Measurements from ENCODE around the gene PNCK. TPM values are rescaled to one million over a fixed set of nuclear protein-coding genes. Genes with fewer than 3 reads are reported as not detected.

The PNCK gene
- total RNA-seq, 1 donor from 2014 or later, result 28.5 TPM

DNA sequence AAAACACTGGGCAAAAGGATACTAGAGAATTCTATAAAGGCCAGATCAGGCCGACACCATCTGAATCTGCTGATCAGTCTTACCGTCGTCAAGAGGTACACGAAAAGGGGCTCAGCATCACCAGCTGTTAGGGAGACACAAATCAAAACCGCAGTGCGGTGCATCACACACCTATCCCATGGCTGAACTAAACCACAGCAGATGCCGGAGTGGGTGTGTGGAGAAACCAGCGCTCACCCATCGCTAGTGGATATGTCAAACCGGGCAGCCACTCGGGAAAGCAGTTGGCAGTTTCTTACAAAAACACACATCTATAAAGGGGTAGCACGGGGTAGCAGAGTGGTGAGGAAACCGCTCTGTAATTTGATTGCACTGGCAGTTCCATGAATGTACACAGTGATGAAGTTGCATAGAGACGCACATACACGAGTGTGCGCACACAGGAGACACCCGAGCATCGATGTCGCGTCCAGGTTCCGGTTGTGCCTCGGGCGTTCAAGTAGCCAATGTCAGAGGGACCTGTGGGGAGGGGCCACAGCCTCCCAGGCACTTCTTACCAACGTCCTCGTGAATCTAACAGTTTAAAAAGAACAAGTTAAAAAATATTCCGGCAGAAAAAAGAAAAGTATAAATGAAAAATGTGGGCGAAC, 51.5 kb downstream of the PNCK start:
- Mint-ChIP-seq H3K36me3 (no peaks in the 10 kb centered on the region), H3K4me1 (peaks cover 2% of the 10 kb centered on the region), H3K9me3 (peaks cover 9% of the 10 kb centered on the region), H3K4me3 (no peak overlapping the region), H3K27me3 (ENCODE audit: low read depth) (peaks cover 33% of the 10 kb centered on the region), H3K27ac (no peak overlapping the region)
- TF ChIP-seq, protein P1, sequence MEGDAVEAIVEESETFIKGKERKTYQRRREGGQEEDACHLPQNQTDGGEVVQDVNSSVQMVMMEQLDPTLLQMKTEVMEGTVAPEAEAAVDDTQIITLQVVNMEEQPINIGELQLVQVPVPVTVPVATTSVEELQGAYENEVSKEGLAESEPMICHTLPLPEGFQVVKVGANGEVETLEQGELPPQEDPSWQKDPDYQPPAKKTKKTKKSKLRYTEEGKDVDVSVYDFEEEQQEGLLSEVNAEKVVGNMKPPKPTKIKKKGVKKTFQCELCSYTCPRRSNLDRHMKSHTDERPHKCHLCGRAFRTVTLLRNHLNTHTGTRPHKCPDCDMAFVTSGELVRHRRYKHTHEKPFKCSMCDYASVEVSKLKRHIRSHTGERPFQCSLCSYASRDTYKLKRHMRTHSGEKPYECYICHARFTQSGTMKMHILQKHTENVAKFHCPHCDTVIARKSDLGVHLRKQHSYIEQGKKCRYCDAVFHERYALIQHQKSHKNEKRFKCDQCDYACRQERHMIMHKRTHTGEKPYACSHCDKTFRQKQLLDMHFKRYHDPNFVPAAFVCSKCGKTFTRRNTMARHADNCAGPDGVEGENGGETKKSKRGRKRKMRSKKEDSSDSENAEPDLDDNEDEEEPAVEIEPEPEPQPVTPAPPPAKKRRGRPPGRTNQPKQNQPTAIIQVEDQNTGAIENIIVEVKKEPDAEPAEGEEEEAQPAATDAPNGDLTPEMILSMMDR (IDR thresholded peaks at IDR 0.05; ENCODE audit: unreplicated experiment), result no peak
- DNase-seq (ENCODE audit: low spot score in 2 of 2, unreplicated experiment in 2 of 2), result no peak

DNA sequence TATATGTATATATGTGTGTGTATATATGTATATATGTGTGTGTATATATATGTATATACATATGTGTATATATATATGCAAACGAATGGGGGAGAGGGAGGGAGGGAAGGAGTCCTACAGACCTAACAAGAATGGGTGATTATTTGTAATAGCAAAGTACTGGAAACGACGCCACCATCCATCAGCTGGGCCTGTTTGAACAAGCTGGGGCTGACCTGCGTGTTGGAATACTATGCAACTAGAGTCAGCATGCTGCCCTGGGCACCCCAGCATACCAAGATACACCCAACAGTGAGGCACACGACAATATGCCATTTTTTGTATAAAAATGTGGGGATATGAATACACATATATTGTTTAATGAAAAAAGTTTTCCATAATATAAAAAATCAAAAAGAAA, 53.0 kb downstream of the PNCK start:
- peaks cover 48% of the 10 kb centered on the region for H3K27me3 Mint-ChIP-seq (ENCODE audit: low read depth)
- no peak overlapping the region for H3K4me3 Mint-ChIP-seq
- DNase-seq (ENCODE audit: low spot score in 2 of 2, unreplicated experiment in 2 of 2), result no peak
- H3K4me1 Mint-ChIP-seq, result no peaks in the 10 kb centered on the region
- TF ChIP-seq, protein P1 (IDR thresholded peaks at IDR 0.05; ENCODE audit: unreplicated experiment), result no peak
- H3K9me3 Mint-ChIP-seq, result peaks cover 9% of the 10 kb centered on the region
- no peaks in the 10 kb centered on the region for H3K36me3 Mint-ChIP-seq
- no peak overlapping the region for H3K27ac Mint-ChIP-seq

Other genes starting within 250 kb of the PNCK start
- 0.72 to 0.97 TPM (median 0.83 TPM) in 3 replicates for gene TREX2, start 227.8 kb downstream of the PNCK start, total RNA-seq
- 22.9 to 25.1 TPM (median 24.7 TPM) in 3 replicates for gene HAUS7, start 203.2 kb downstream of the PNCK start, total RNA-seq
- 114 to 121 TPM (median 121 TPM) in 3 replicates for gene BGN, start 178.8 kb downstream of the PNCK start, total RNA-seq
- 0.82 to 0.99 TPM (median 0.83 TPM) in 3 replicates for gene ATP2B3, start 156.2 kb downstream of the PNCK start, total RNA-seq
- gene CCNQ, start 74.7 kb downstream of the PNCK start, total RNA-seq, result 17.2 to 19.1 TPM (median 17.3 TPM) in 3 replicates
- gene DUSP9, start 26.6 kb downstream of the PNCK start, total RNA-seq, result 3.5 to 4.2 TPM (median 3.7 TPM) in 3 replicates
- 65.3 to 68.0 TPM (median 65.6 TPM) in 3 replicates for gene SLC6A8, start 14.1 kb upstream of the PNCK start, total RNA-seq
- 116 to 121 TPM (median 118 TPM) in 3 replicates for gene BCAP31, start 50.6 kb upstream of the PNCK start, total RNA-seq
- 15.4 to 18.3 TPM (median 15.4 TPM) in 3 replicates for gene ABCD1, start 51.0 kb upstream of the PNCK start, total RNA-seq
- gene PLXNB3, start 90.4 kb upstream of the PNCK start, total RNA-seq, result 3.6 to 4.3 TPM (median 4.3 TPM) in 3 replicates
- 0.14 to 0.16 TPM in 2 of 3 replicates, not detected in the other for gene SRPK3, start 107.2 kb upstream of the PNCK start, total RNA-seq
- gene IDH3G, start 120.6 kb upstream of the PNCK start, total RNA-seq, result 49.6 to 55.0 TPM (median 53.5 TPM) in 3 replicates
- gene SSR4, start 120.9 kb upstream of the PNCK start, total RNA-seq, result 213 to 228 TPM (median 214 TPM) in 3 replicates
- 6.8 to 8.8 TPM (median 7.6 TPM) in 3 replicates for gene PDZD4, start 156.7 kb upstream of the PNCK start, total RNA-seq
- 1.4 to 2.1 TPM (median 2.1 TPM) in 3 replicates for gene L1CAM, start 212.4 kb upstream of the PNCK start, total RNA-seq
- gene AVPR2, start 230.9 kb upstream of the PNCK start, total RNA-seq, result not detected in 3 replicates

Measured in mesothelial cell of epicardium (in vitro differentiated cells).